Activated naive CD4-positive, alpha-beta T cell treated with anti-CD3 and anti-CD28 coated beads, Interleukin-2, amount 10 ng/mL, durations not matched to agents 7 days and 5 days (primary cell): ENCODE results near the gene TRAPPC10.

Experiments used
- CTCF ChIA-PET: fragments of 350-600 bp; sonication (Branson Sonifier 250); formaldehyde crosslinking; loops from one replicate; lab custom pipeline; 2021; ENCODE audit warnings: antibody characterized with exemption; lab: Charles Lee
- DNase-seq: peaks from one replicate; pipeline ENCODE4 v3.0.0-alpha.2; 2020
- H3K27ac Mint-ChIP-seq: one replicate; pipeline ENCODE4 v1.8.0; 2021; ENCODE audit warnings: mild to moderate bottlenecking, moderate library complexity, mixed read lengths
- H3K27me3 Mint-ChIP-seq: one replicate; pipeline ENCODE4 v1.8.0; 2021; ENCODE audit warnings: mild to moderate bottlenecking, mixed read lengths
- H3K36me3 Mint-ChIP-seq: one replicate; pipeline ENCODE4 v1.8.0; 2021; ENCODE audit warnings: mixed read lengths
- H3K4me1 Mint-ChIP-seq: one replicate; pipeline ENCODE4 v1.8.0; 2021; ENCODE audit warnings: mixed read lengths
- H3K4me3 Mint-ChIP-seq: one replicate; pipeline ENCODE4 v1.8.0; 2021; ENCODE audit warnings: mild to moderate bottlenecking, moderate library complexity, mixed read lengths
- H3K9me3 Mint-ChIP-seq: one replicate; pipeline ENCODE4 v1.8.0; 2021; ENCODE audit warnings: mixed read lengths

Gene TRAPPC10

DNA sequence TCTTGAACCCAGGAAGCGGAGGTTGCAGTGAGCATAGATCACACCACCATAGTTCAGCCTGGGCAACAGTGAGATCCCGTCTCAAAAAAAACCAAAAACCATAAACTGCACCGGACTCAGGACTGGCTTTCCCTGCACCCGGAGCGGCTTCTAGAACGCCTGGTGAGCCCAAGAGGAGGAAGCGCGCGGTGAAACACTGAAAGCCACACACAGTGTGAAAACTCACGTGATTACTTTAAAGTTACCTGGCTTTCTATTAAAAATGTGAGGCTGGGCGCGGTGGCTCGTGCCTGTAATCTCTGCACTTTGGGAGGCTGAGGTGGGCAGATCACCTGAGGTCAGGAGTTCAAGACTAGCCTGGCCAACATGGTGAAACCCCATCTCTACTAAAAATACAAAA, 7.0 kb upstream of the TRAPPC10 start:
- Mint-ChIP-seq H3K9me3 (no peaks in the 10 kb centered on the region), H3K4me1 (peaks cover 8% of the 10 kb centered on the region), H3K4me3 (no peak overlapping the region), H3K36me3 (peaks cover 1% of the 10 kb centered on the region), H3K27me3 (peaks cover 9% of the 10 kb centered on the region), H3K27ac (no peak overlapping the region)
- CTCF ChIA-PET = no interaction called here
- DNase-seq = no peak

DNA sequence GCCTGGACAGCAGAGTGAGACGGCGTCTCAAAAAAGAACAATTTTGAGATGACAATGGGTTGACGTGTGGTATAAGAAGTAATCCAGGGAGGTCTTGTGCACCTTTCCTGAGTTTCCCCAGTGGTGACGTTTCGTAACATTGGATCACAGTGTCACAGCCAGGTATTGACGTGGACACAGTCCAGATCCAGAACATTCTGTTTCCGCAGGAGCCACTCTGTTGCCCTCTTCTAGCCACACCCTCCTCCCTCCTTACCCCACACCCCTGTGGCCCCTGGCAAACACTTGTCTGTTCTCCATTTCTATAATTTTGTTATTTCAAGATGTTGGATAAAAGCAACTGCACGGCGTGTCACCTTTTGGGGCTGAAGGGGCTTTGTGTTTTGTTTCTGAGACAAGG, 6.5 kb upstream of the TRAPPC10 start:
- Mint-ChIP-seq H3K27me3 (peaks cover 7% of the 10 kb centered on the region), H3K4me3 (no peak overlapping the region), H3K9me3 (no peaks in the 10 kb centered on the region), H3K36me3 (peaks cover 5% of the 10 kb centered on the region), H3K27ac (no peak overlapping the region), H3K4me1 (peaks cover 14% of the 10 kb centered on the region)
- DNase-seq = no peak
- CTCF ChIA-PET = no interaction called here

DNA sequence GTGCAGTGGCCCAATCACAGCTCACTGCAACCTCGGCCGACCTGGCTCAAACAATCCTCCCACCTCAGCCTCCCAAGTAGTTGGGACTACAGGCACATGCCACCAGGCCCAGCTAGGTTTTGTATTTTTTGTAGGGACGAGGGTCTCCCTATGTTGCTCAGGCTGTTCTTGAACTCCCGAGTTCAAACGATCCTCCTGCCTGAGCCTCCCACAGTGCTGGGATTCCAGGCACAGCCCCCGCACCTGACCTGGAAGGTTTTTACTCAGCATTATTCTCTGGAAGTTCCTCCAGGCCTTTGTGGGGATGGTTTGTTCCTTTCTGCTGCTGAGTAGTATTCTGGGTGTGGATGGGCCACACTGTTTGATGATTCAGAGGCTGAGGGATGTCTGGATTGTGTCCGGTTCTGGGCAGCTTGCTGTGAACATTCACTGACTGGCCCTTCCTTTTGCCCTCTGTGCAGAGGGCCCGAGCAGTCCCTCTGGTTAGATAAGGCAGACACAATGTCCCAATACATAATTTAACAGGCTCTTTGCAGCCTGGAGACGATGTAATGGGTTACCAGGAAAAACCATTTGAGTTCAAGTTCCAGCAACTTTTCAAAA, 6.0 kb upstream of the TRAPPC10 start:
- DNase-seq = no peak
- CTCF ChIA-PET = no interaction called here
- no peak overlapping the region for H3K4me3 Mint-ChIP-seq
- peaks cover 7% of the 10 kb centered on the region for H3K27me3 Mint-ChIP-seq
- H3K27ac Mint-ChIP-seq = no peak overlapping the region
- peaks cover 18% of the 10 kb centered on the region for H3K4me1 Mint-ChIP-seq
- H3K9me3 Mint-ChIP-seq = no peaks in the 10 kb centered on the region
- H3K36me3 Mint-ChIP-seq = peaks cover 5% of the 10 kb centered on the region

DNA sequence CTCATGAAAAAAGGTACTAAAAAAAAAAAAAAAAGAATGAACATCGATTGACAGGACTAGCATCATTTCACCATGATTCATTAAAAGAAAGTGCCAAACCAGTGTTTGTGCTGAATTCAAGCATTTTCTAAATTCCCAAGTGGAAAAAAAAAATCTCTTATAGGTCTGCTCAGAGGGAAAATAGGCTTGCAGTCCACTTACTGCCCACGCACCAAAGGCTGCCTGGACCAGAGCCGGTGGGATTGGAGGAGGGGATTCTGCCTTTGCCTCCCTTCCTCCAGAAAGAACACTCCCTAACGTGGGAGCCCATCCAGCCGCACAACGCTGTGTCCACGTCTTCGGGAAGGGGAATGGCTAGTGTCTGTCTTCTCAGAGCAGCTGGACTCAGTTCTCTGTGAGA, 5.5 kb upstream of the TRAPPC10 start:
- DNase-seq = no peak
- Mint-ChIP-seq H3K4me3 (no peak overlapping the region), H3K27ac (no peak overlapping the region), H3K4me1 (peaks cover 20% of the 10 kb centered on the region), H3K27me3 (peaks cover 6% of the 10 kb centered on the region), H3K36me3 (peaks cover 8% of the 10 kb centered on the region), H3K9me3 (no peaks in the 10 kb centered on the region)
- CTCF ChIA-PET = no interaction called here

DNA sequence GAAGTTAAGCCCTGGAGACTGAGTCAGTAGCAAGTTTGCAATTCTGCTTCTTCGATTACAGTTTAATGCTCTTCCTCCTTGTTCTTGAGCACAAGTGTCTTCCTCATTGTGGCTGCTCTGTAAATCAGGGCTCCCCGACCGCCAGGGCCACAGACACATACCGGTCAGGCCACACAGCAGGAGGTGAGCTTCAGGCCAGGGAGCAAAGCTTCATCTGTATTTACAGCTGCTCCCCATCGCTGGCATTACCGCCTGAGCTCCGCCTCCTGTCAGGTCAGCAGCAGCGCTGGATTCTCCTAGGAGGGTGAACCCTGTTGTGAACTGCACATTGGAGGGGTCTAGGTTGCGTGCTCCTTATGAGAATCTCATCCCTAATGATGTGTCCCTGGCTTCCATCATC, 1.7 kb upstream of the TRAPPC10 start:
- Mint-ChIP-seq H3K36me3 (peaks cover 19% of the 10 kb centered on the region), H3K27me3 (no peaks in the 10 kb centered on the region), H3K9me3 (no peaks in the 10 kb centered on the region), H3K27ac (peak overlapping the region; percentile 6), H3K4me1 (peaks cover 42% of the 10 kb centered on the region), H3K4me3 (peak overlapping the region; percentile 19)
- CTCF ChIA-PET = no interaction called here
- no peak for DNase-seq

DNA sequence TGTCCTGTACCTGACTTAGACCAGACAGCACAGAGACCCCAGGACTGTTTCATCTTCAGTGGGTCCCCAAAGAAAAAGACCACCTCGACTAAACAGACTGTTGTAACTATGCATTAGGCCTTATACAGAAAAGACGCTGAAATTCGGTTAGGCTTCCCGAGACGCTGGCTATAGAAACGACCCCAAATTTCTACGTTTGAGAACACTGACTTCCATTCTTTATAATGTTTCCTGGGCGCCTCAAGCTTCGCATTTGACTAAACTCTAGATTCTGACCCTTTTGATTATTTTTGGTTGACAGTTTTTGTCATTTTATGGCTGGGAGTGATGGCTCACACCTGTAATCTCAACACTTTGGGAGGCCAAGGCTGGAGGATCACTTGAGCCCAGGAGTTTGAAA, 986 bp upstream of the TRAPPC10 start:
- no peaks in the 10 kb centered on the region for H3K9me3 Mint-ChIP-seq
- no peak for DNase-seq
- peaks cover 21% of the 10 kb centered on the region for H3K36me3 Mint-ChIP-seq
- peaks cover 47% of the 10 kb centered on the region for H3K4me1 Mint-ChIP-seq
- CTCF ChIA-PET = no interaction called here
- H3K4me3 Mint-ChIP-seq = peak overlapping the region; percentile 88
- peak overlapping the region; percentile 93 for H3K27ac Mint-ChIP-seq
- H3K27me3 Mint-ChIP-seq = no peaks in the 10 kb centered on the region

DNA sequence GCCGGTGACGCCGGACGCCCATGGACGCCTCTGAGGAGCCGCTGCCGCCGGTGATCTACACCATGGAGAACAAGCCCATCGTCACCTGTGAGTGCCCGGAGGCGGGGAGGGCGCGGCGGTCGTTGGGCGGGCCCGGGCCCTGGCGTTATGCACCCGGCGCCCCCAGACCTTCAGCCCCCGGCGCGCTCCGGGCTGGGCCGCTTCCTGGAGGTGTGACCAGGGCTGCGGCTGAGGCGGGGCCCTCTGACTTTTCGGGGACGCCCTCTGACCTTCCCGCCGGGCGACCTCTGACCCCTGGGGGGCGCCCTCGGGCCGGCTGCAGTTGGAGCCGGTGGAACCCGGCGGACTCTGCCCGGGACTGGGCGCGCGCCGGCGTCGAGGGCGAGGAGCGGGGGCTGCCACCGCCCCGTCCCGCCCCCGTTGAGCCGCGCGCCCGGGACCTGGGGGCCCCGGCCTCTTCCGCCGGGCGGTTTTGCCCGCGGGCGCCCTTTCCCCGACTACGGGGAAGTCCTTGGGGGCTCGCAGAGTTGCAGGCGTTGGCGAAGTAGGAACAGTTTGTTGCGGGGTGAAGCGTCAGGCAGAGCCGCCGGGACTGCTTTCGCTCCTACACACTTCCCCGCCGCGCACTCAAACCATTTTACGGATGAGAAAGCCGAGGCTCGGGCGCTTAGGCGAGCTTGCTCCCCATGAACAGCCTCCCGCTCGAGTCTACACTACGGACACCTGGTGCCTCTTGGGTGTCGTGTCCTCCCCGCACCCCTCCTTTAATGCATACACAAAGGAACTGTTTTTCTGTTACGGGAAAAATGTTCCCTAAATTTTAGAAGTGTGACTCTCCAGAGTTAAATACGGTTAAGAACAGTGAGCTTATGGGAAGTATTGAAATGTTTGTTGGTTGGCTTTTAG, 618 bp downstream of the TRAPPC10 start:
- Mint-ChIP-seq H3K4me1 (peaks cover 52% of the 10 kb centered on the region), H3K9me3 (no peaks in the 10 kb centered on the region), H3K27ac (peak overlapping the region; percentile 97), H3K27me3 (no peaks in the 10 kb centered on the region), H3K4me3 (peak overlapping the region; percentile 93), H3K36me3 (peaks cover 23% of the 10 kb centered on the region)
- peak; percentile 91 for DNase-seq
- CTCF ChIA-PET = interaction anchor here (0.7 to 1.7 kb wide), 3 partner anchors 44 to 77 kb away, joined by 3 to 13 read pairs (median 4); no protein-coding TSS in a partner anchor

DNA sequence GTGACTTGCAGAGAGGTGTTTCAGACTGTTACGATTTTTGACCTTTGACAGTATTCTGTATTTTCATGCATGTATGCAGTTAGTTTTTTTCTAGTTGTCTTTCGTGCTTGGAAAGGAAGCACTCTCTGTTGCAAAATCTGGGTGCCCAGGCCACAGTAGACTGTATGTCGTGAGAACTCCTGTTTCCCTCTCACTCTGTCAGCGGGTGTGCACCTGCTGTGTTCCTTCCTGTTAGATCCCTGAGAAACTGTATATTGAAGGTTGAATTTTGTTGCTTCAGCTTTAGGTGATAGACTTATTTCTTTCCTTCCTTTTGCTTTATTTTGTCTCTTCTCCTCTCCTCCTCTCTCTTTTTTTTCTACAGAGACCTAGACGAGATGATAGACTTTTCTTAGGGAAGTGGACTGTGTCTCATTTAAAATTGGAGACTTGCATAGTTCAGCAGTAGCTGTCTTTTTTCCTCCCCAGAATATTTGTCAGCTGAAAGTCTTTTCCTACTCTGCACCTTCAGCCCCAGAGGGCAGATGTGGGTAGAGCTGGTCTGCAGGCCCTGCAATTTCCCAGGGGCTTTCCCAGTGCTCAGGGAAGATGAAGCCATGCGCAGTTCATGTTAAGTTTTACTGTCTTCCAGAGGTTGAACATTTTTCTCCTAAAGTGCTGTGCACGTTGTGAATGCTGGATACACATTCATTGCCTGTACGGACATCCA, 1.4 kb downstream of the TRAPPC10 start:
- peak; percentile 46 for DNase-seq
- no peaks in the 10 kb centered on the region for H3K9me3 Mint-ChIP-seq
- CTCF ChIA-PET = interaction anchor here (0.7 to 1.8 kb wide), 4 partner anchors 10 to 76 kb away, joined by 3 to 13 read pairs (median 4); no protein-coding TSS in a partner anchor
- H3K27ac Mint-ChIP-seq = peak overlapping the region; percentile 97
- H3K27me3 Mint-ChIP-seq = no peaks in the 10 kb centered on the region
- H3K36me3 Mint-ChIP-seq = peaks cover 25% of the 10 kb centered on the region
- peak overlapping the region; percentile 93 for H3K4me3 Mint-ChIP-seq
- peaks cover 60% of the 10 kb centered on the region for H3K4me1 Mint-ChIP-seq

DNA sequence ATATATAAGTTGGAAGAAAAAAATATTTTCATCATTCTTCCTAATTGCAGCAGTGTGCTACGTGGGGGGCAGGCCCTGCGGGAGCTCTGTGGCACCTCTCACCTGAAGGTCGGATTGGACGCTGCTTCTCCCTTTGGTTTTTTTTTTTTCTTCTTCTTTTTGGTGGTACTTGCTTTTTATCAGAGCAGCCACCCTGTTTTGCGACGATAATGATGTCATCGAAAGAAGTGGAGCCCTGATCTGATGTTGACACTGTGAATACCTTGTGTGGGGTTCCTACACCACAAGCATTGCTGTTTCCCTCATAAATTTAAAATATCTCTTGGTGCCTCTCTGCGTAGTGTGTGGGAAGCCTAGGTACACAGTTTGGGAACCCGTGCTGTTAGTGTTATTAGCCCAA, 5.5 kb downstream of the TRAPPC10 start:
- H3K4me1 Mint-ChIP-seq = peaks cover 77% of the 10 kb centered on the region
- H3K9me3 Mint-ChIP-seq = no peaks in the 10 kb centered on the region
- H3K27me3 Mint-ChIP-seq = no peaks in the 10 kb centered on the region
- H3K27ac Mint-ChIP-seq = no peak overlapping the region
- no peak for DNase-seq
- peaks cover 18% of the 10 kb centered on the region for H3K36me3 Mint-ChIP-seq
- CTCF ChIA-PET = no interaction called here
- H3K4me3 Mint-ChIP-seq = no peak overlapping the region

DNA sequence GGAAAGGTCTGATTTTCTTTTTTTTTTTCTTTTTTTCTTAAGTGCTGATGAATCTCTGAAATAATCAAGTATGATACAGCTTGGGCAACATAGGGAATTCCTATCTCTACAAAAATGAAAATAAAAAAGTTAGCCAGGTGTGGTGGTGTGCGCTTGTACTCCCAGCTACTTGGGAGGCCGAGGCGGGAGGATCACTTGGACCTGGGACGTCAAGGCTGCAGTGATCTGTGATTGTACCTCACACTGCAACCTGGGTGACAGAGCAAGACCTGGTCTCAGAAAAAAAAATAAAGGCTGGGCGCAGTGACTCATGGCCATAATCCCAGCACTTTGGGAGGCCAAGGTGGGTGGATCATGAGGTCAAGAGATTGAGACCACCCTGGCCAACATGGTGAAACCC, 6.0 kb downstream of the TRAPPC10 start:
- DNase-seq = no peak
- Mint-ChIP-seq H3K36me3 (peaks cover 17% of the 10 kb centered on the region), H3K4me3 (no peak overlapping the region), H3K9me3 (no peaks in the 10 kb centered on the region), H3K4me1 (peaks cover 78% of the 10 kb centered on the region), H3K27me3 (no peaks in the 10 kb centered on the region), H3K27ac (no peak overlapping the region)
- CTCF ChIA-PET = no interaction called here

DNA sequence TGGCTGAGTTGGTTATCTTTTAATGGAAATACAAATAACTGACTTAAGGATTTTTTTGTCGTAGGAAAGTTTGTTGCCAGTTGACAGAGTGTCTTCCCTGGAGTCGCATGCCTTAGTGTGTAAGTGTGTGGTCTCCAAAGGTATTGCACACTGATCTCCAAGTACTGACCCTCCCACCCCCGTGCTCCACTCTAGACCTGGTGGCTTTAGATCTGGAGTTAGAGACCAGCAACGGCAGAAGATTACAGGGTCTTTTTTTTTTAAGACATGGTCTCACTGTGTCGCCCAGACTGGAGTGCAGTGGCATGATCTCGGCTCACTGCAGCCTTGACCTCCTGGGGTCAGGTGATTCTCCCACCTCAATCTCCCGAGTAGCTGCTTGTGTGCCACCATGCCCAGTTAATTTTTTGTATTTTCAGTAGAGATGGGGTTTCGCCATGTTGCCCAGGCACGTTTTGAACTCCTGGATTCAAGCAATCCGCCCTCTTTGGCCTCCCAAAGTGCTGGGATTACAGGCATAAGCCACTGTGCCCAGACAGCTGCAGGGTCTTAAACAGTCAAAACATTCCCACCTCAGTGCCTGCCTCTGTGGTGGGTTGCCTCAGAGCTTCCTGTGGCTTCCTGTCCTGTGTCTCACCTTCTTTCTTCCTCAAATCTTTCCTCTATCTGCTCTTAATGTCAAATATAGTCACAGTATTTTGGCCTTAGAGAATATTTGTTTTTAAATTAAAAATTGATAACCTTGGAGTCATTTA, 6.9 kb downstream of the TRAPPC10 start:
- H3K27ac Mint-ChIP-seq = peak overlapping the region; percentile 79
- CTCF ChIA-PET = no interaction called here
- no peaks in the 10 kb centered on the region for H3K9me3 Mint-ChIP-seq
- peaks cover 78% of the 10 kb centered on the region for H3K4me1 Mint-ChIP-seq
- DNase-seq = no peak
- H3K36me3 Mint-ChIP-seq = peaks cover 17% of the 10 kb centered on the region
- H3K27me3 Mint-ChIP-seq = no peaks in the 10 kb centered on the region
- no peak overlapping the region for H3K4me3 Mint-ChIP-seq

DNA sequence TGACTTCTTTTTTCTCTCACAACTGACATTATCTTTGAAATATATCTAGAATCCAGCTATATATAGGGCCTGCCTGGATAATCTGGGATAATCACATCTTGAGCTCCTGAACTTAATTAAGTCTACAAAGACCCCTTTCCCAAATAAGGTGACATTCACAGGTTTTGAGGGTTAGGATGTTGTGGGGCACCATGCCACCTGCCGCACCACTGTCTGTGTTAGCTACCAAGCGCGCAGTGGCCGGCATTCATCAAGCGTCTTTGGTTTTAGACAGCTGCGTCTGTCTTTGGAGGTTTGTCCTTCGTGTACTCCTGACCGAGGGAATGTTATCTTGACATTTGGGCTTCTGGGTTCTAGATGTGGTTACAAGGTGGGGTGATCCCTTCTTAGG, 7.5 kb downstream of the TRAPPC10 start:
- CTCF ChIA-PET = no interaction called here
- Mint-ChIP-seq H3K27ac (peak overlapping the region; percentile 79), H3K9me3 (no peaks in the 10 kb centered on the region), H3K36me3 (peaks cover 14% of the 10 kb centered on the region), H3K4me1 (peaks cover 77% of the 10 kb centered on the region), H3K27me3 (no peaks in the 10 kb centered on the region), H3K4me3 (no peak overlapping the region)
- no peak for DNase-seq

DNA sequence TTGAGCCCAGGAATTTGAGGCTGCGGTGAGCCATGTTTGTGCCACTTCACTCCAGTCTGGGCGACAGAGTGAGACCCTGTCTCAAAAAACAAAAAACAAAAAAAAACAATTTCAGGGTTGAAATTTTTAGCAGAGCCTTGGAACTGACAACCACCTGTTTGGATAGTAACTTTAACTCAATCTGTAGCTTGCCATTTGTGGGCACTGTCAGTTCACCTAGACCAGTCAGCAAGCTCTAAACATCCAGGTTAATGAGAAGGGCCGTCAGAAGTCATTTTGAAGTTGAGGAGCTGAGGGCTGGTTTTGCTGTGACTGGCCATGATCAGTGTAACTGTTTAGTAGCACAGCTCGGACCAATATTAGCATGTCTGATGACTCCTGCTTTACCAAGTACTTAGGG, 8.4 kb downstream of the TRAPPC10 start:
- Mint-ChIP-seq H3K9me3 (no peaks in the 10 kb centered on the region), H3K27me3 (no peaks in the 10 kb centered on the region), H3K4me1 (peaks cover 80% of the 10 kb centered on the region), H3K36me3 (peaks cover 13% of the 10 kb centered on the region), H3K4me3 (no peak overlapping the region), H3K27ac (no peak overlapping the region)
- DNase-seq = no peak
- CTCF ChIA-PET = interaction anchor here (1.2 kb wide), 1 partner anchor 277 kb away, joined by 3 read pairs; no protein-coding TSS in a partner anchor

DNA sequence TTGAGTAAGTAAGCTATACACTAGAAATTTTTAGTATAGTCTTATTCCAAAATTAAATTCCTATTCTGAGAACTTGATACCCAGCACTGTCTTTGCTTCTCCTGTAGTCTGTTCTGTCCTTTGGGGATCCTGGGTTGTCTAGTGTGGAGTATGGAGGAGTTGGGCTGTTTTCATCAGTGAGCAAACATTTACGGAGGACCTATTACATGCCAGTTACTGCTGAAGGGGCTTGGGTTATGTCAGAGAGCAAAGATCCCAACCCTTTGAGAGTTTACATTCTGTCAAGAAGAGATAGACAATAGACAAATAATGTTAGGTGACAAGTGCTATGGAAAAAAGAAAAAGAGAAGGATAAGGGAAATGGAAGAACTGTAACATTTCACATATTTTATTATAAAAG, 9.0 kb downstream of the TRAPPC10 start:
- peaks cover 81% of the 10 kb centered on the region for H3K4me1 Mint-ChIP-seq

More for the DNA sequence above, 9.0 kb downstream of the TRAPPC10 start:
- peak overlapping the region; percentile 62 for H3K27ac Mint-ChIP-seq
- DNase-seq = no peak
- no peak overlapping the region for H3K4me3 Mint-ChIP-seq
- no peaks in the 10 kb centered on the region for H3K27me3 Mint-ChIP-seq
- H3K9me3 Mint-ChIP-seq = no peaks in the 10 kb centered on the region
- CTCF ChIA-PET = interaction anchor here (1.2 kb wide), 1 partner anchor 277 kb away, joined by 3 read pairs; no protein-coding TSS in a partner anchor
- H3K36me3 Mint-ChIP-seq = peaks cover 12% of the 10 kb centered on the region
